Keratinocyte (primary cell): ENCODE measurements around the gene MIF4GD. TPM values are rescaled to one million over a fixed set of nuclear protein-coding genes. Genes with fewer than 3 reads are reported as not detected.

Experiments
- DNase-seq: peaks from one replicate; pipeline ENCODE4 v3.0.0-alpha.2; 2011; ENCODE audit warnings: low read depth, missing footprints, low spot score
- FAIRE-seq: peaks from 2 replicates; lab custom pipeline; 2011; peaks lifted over from hg19 to GRCh38; lab: Jason Lieb, UNC
- H2AFZ ChIP-seq: 2 replicates; pipeline ENCODE4 v1.6.0; 2012; ENCODE audit warnings: low read length, control low read depth, inconsistent platforms; ENCODE audit not compliant: control insufficient read depth
- H3K27ac ChIP-seq: 2 replicates; pipeline ENCODE4 v1.5.1; 2011; ENCODE audit warnings: low read length; ENCODE audit not compliant: control insufficient read depth, insufficient read depth
- H3K27me3 ChIP-seq: 3 replicates; pipeline ENCODE4 v1.6.0; 2011; ENCODE audit warnings: low read length; ENCODE audit not compliant: control insufficient read depth, insufficient read depth; ENCODE audit errors: extremely low read depth
- H3K36me3 ChIP-seq, 2 experiments: 2 replicates in 1 of 2; 3 replicates in 1 of 2; pipeline ENCODE4 v1.5.1; 2011; ENCODE audit warnings: low read length in 2 of 2, mild to moderate bottlenecking in 1 of 2; ENCODE audit not compliant: control insufficient read depth in 2 of 2, insufficient read depth in 2 of 2; ENCODE audit errors: extremely low read depth in 1 of 2
- H3K4me1 ChIP-seq: 3 replicates; pipeline ENCODE4 v1.5.1; 2011; ENCODE audit warnings: low read length; ENCODE audit not compliant: control insufficient read depth, insufficient read depth; ENCODE audit errors: extremely low read depth
- H3K4me2 ChIP-seq: 3 replicates; pipeline ENCODE4 v1.6.0; 2011; ENCODE audit warnings: low read depth, low read length; ENCODE audit not compliant: control insufficient read depth, insufficient read depth; ENCODE audit errors: extremely low read depth
- H3K4me3 ChIP-seq, 3 experiments: fragments of 200-600 bp in 1 of 3; sonication (generic) in 1 of 3; 2 replicates in 2 of 3; 3 replicates in 1 of 3; pipeline ENCODE4 v1.5.1; 2011 to 2016; ENCODE audit warnings: low read length in 3 of 3, mild to moderate bottlenecking in 3 of 3, control low read depth in 2 of 3, inconsistent platforms in 1 of 3, low read depth in 1 of 3, mixed read lengths in 1 of 3, mixed run types in 1 of 3, moderate library complexity in 1 of 3; ENCODE audit not compliant: control insufficient read depth in 2 of 3, insufficient read depth in 2 of 3; ENCODE audit errors: extremely low read depth in 1 of 3
- H3K79me2 ChIP-seq: 2 replicates; pipeline ENCODE4 v1.6.0; 2012; ENCODE audit warnings: low read length; ENCODE audit not compliant: control insufficient read depth, insufficient read depth
- H3K9ac ChIP-seq: 3 replicates; pipeline ENCODE4 v1.6.0; 2011; ENCODE audit warnings: low read length; ENCODE audit not compliant: control insufficient read depth, insufficient read depth; ENCODE audit errors: extremely low read depth
- H3K9me1 ChIP-seq: 3 replicates; pipeline ENCODE4 v1.6.0; 2011; ENCODE audit warnings: low read length; ENCODE audit not compliant: control insufficient read depth, insufficient read depth; ENCODE audit errors: extremely low read depth
- H3K9me3 ChIP-seq: 2 replicates; pipeline ENCODE4 v1.5.1; 2012; ENCODE audit warnings: low read depth, low read length; ENCODE audit not compliant: control insufficient read depth
- H4K20me1 ChIP-seq: 3 replicates; pipeline ENCODE4 v1.6.0; 2011; ENCODE audit warnings: low read length; ENCODE audit not compliant: control insufficient read depth, insufficient read depth; ENCODE audit errors: extremely low read depth
- CTCF ChIP-seq, 3 experiments: IDR thresholded peaks in 1 of 3; conservative IDR thresholded peaks in 1 of 3; optimal IDR thresholded peaks in 1 of 3; 2 replicates in 2 of 3; 3 replicates in 1 of 3; pipeline versions ENCODE3 to v1.5.1; 2011; ENCODE audit warnings: low read length in 3 of 3, mild to moderate bottlenecking in 3 of 3, moderate library complexity in 2 of 3, control low read depth in 1 of 3, inconsistent platforms in 1 of 3; ENCODE audit not compliant: insufficient read depth in 2 of 3; ENCODE audit errors: extremely low read depth in 1 of 3
- EZH2 ChIP-seq: IDR thresholded peaks from one replicate; pipeline ENCODE4 v1.6.1; 2012; ENCODE audit warnings: inconsistent platforms, mild to moderate bottlenecking, low read length, moderate library complexity
- dilution Hi-C: fragments of 300-500 bp; cut with MboI; formaldehyde crosslinking; loops from one replicate; pipeline ENCODE4 v1.7.0; 2020; ENCODE audit warnings: low sequenced_read_pairs; ENCODE audit not compliant: extremely low pct_ligation_motif_present
- polyA plus RNA-seq, 5 experiments: library from polyadenylated mRNA; depleted of rRNA in 3 of 5; stranded (reverse) in 3 of 5; stranded (forward) in 1 of 5; unstranded in 1 of 5; fragments of >200 nt; gene quantifications; 1 replicate in 1 of 5; 2 replicates in 3 of 5; 3 replicates in 1 of 5; pipeline versions ENCODE4 v1.2.1 to v1.2.3, GENCODE V29; 2011 to 2012; ENCODE audit warnings: missing spikeins in 2 of 5, low read depth in 1 of 5, low replicate concordance in 1 of 5

The MIF4GD gene
- polyA plus RNA-seq, 1 donor (not counting 4 experiments of a cell fraction or from before 2014, with no cell fraction given): 15.9 TPM

GRCh38 chr17:75288770-75289114 is 17.7 kb upstream of the MIF4GD start:
- Histone ChIP-seq H3K9ac (peak overlapping the region; percentile 93), H3K9me3 (no peaks in the 10 kb centered on the region), H3K79me2 (peaks cover 7% of the 10 kb centered on the region), H3K36me3 (peaks cover 3 to 10% of the 10 kb centered on the region in 2 experiments), H3K27ac (peak overlapping the region; percentile 38), H3K4me2 (peak overlapping the region; percentile 88), H3K9me1 (no peaks in the 10 kb centered on the region), H2AFZ (peak overlapping the region; percentile 85), H3K4me3 (peak overlapping the region; percentile 58 to 85 (median 84)), H3K4me1 (peaks cover 10% of the 10 kb centered on the region), H4K20me1 (no peaks in the 10 kb centered on the region), H3K27me3 (no peaks in the 10 kb centered on the region)
- no peak for TF ChIP-seq CTCF (optimal IDR thresholded peaks at IDR 0.05 in 1 of 3, IDR thresholded peaks at IDR 0.05 in 1 of 3, conservative IDR thresholded peaks at IDR 0.05 in 1 of 3; ENCODE audit: extremely low read depth in 1 of 3, insufficient read depth in 2 of 3, low read length in 3 of 3)
- TF ChIP-seq EZH2: no peak
- dilution Hi-C loops: no loop called here
- FAIRE-seq (no peak), DNase-seq (no peak)

GRCh38 chr17:75288359-75288758 is 17.3 kb upstream of the MIF4GD start:
- Histone ChIP-seq H3K36me3 (peaks cover 3 to 10% of the 10 kb centered on the region in 2 experiments), H3K4me3 (peak overlapping the region; percentile 58 to 85 (median 84)), H3K27me3 (no peaks in the 10 kb centered on the region), H3K4me2 (peak overlapping the region; percentile 88), H3K9ac (peak overlapping the region; percentile 93), H3K79me2 (peaks cover 7% of the 10 kb centered on the region), H3K27ac (no peak overlapping the region), H4K20me1 (no peaks in the 10 kb centered on the region), H2AFZ (no peak overlapping the region), H3K9me3 (no peaks in the 10 kb centered on the region), H3K9me1 (no peaks in the 10 kb centered on the region), H3K4me1 (peaks cover 10% of the 10 kb centered on the region)
- FAIRE-seq (no peak), DNase-seq (no peak)
- no peak for TF ChIP-seq CTCF (optimal IDR thresholded peaks at IDR 0.05 in 1 of 3, IDR thresholded peaks at IDR 0.05 in 1 of 3, conservative IDR thresholded peaks at IDR 0.05 in 1 of 3; ENCODE audit: extremely low read depth in 1 of 3, insufficient read depth in 2 of 3, low read length in 3 of 3)
- no peak for TF ChIP-seq EZH2
- dilution Hi-C loops: no loop called here
